Activated naive CD8-positive, alpha-beta T cell treated with anti-CD3 and anti-CD28 coated beads, Interleukin-2, amount 10 ng/mL, durations not matched to agents 7 days and 5 days (primary cell): ENCODE measurements around the gene GPR63. TPM values are rescaled to one million over a fixed set of nuclear protein-coding genes. Genes with fewer than 3 reads are reported as not detected.

Experiments
- ATAC-seq: fragments of 150-1000 bp; cut with Tn5 transposase; one replicate; pipeline ENCODE4 v1.10.0; 2021; ENCODE audit warnings: low read depth, moderate library complexity
- POLR2A ChIA-PET: fragments of 350-600 bp; sonication (Branson Sonifier 250); formaldehyde crosslinking; loops from one replicate; lab custom pipeline; 2021; ENCODE audit warnings: antibody characterized with exemption; lab: Charles Lee
- DNase-seq: peaks from one replicate; pipeline ENCODE4 v3.0.0; 2021
- H3K27ac Mint-ChIP-seq: one replicate; pipeline ENCODE4 v1.8.0; 2022; ENCODE audit warnings: mild to moderate bottlenecking, mixed read lengths
- H3K27me3 Mint-ChIP-seq: one replicate; pipeline ENCODE4 v1.8.0; 2022; ENCODE audit warnings: mild to moderate bottlenecking, moderate library complexity, mixed read lengths
- H3K36me3 Mint-ChIP-seq: one replicate; pipeline ENCODE4 v1.8.0; 2021; ENCODE audit warnings: mild to moderate bottlenecking, mixed read lengths
- H3K4me1 Mint-ChIP-seq: one replicate; pipeline ENCODE4 v1.8.0; 2021; ENCODE audit warnings: mixed read lengths
- H3K4me3 Mint-ChIP-seq: one replicate; pipeline ENCODE4 v1.8.0; 2022; ENCODE audit warnings: mild to moderate bottlenecking, moderate library complexity, mixed read lengths
- H3K9me3 Mint-ChIP-seq: one replicate; pipeline ENCODE4 v1.8.0; 2021; ENCODE audit warnings: mixed read lengths
- total RNA-seq, 2 experiments: library from RNA; stranded (reverse); gene quantifications; one replicate each; pipeline ENCODE4 v1.2.3, GENCODE V29; 2021

GPR63 gene
- total RNA-seq, 2 experiments from 2014 or later, result 1.1 to 1.4 TPM

DNA sequence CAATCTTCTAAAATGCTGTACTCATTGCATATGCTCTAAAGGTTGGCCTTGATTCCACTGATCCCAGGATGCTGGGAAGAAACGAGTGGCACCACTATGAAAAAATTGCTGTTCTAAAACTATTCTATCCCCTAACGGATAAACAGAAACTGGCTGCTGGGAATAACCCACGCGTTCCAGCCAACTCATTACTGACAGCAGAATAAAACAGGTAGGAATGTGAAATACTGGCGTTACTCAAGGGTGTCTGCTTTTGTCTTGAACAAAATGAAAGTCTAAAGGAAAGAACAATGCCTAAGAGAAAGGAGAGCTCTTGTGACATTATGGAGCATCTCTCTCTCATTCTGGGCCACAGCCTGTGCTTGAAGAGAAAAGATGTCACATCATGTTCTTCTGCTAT is 26.1 kb downstream of the GPR63 start:
- DNase-seq, result no peak
- Mint-ChIP-seq H3K4me3 (no peak overlapping the region), H3K27ac (no peak overlapping the region), H3K27me3 (peaks cover 9% of the 10 kb centered on the region), H3K36me3 (no peaks in the 10 kb centered on the region), H3K4me1 (peaks cover 2% of the 10 kb centered on the region), H3K9me3 (no peaks in the 10 kb centered on the region)
- no peak for ATAC-seq
- POLR2A ChIA-PET, result no interaction called here

- H3K4me1 Mint-ChIP-seq, result peaks cover 2% of the 10 kb centered on the region
- H3K27ac Mint-ChIP-seq, result no peak overlapping the region
- H3K36me3 Mint-ChIP-seq, result no peaks in the 10 kb centered on the region
- ATAC-seq (no peak), DNase-seq (no peak)
- POLR2A ChIA-PET, result no interaction called here
- no peak overlapping the region for H3K4me3 Mint-ChIP-seq
- H3K27me3 Mint-ChIP-seq, result peaks cover 3% of the 10 kb centered on the region
- H3K9me3 Mint-ChIP-seq, result no peaks in the 10 kb centered on the region
Observed at GRCh38 chr6:96809119-96809518, 28.2 kb downstream of the GPR63 start.

DNA sequence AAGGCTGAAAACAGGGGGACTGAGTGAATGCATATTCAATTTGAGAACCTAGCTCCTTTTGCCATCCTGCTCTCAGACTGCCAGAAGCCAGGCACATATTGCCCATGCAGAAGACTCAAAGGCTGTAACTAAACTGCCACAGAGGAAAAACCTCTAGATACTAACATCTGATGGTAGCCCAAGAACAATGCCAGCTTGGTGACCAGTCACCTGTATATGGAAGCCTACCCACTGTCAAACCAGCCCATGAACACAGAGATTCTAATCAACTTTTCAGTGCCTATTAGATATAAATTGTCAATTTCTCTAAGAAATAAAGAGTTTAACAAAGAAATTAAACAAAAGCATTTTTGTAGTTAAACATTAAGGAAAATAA is 34.2 kb downstream of the GPR63 start:
- no peak overlapping the region for H3K4me3 Mint-ChIP-seq
- no peak overlapping the region for H3K27ac Mint-ChIP-seq
- H3K27me3 Mint-ChIP-seq, result peaks cover 6% of the 10 kb centered on the region
- H3K4me1 Mint-ChIP-seq, result no peaks in the 10 kb centered on the region
- DNase-seq, result no peak
- no peaks in the 10 kb centered on the region for H3K9me3 Mint-ChIP-seq
- H3K36me3 Mint-ChIP-seq, result no peaks in the 10 kb centered on the region
- ATAC-seq, result no peak
- POLR2A ChIA-PET, result no interaction called here

DNA sequence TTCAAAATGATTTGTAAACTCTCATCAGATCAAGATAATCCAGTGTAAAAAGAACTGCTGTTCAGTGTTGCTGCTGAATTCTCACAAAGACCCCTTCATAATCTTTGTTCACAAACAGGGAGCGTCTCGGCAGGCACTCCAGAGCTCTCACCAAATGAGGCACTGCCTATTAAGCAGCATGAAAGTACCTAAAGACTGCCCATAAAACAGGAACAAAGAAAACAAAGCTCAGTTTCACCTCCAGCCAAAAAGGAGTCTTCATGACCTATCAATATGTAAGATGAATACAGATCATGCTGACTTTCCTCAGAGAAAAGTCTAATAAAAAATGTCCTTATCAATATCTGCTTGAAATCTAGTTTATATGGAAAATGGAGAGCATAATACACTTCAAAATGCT is 41.8 kb downstream of the GPR63 start:
- no peak overlapping the region for H3K4me3 Mint-ChIP-seq
- ATAC-seq, result no peak
- DNase-seq, result no peak
- no peaks in the 10 kb centered on the region for H3K27me3 Mint-ChIP-seq
- H3K4me1 Mint-ChIP-seq, result no peaks in the 10 kb centered on the region
- POLR2A ChIA-PET, result no interaction called here
- H3K36me3 Mint-ChIP-seq, result no peaks in the 10 kb centered on the region
- no peaks in the 10 kb centered on the region for H3K9me3 Mint-ChIP-seq
- H3K27ac Mint-ChIP-seq, result no peak overlapping the region

DNA sequence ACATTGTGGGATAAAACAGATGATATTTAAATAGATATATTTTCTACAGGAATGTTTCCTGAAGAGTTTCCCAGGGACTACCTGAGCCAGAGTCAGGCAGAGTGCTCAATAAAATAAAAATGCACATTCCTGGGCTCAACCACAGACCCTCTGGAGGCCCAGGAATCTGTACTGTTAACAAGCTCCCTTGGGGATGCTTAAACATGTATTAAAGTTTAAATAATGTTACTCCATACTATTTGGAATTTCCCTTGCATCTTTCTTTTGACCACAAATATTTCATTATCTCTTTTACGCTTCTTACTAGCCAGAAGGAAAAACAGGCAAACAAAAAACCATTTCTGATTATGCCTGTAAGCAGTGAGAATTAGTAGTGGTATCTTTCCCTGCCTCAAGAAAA is 42.3 kb downstream of the GPR63 start:
- Mint-ChIP-seq H3K9me3 (peaks cover 2% of the 10 kb centered on the region), H3K4me1 (no peaks in the 10 kb centered on the region), H3K27ac (no peak overlapping the region), H3K4me3 (no peak overlapping the region), H3K36me3 (no peaks in the 10 kb centered on the region), H3K27me3 (no peaks in the 10 kb centered on the region)
- POLR2A ChIA-PET, result no interaction called here
- ATAC-seq, result no peak
- DNase-seq, result no peak

DNA sequence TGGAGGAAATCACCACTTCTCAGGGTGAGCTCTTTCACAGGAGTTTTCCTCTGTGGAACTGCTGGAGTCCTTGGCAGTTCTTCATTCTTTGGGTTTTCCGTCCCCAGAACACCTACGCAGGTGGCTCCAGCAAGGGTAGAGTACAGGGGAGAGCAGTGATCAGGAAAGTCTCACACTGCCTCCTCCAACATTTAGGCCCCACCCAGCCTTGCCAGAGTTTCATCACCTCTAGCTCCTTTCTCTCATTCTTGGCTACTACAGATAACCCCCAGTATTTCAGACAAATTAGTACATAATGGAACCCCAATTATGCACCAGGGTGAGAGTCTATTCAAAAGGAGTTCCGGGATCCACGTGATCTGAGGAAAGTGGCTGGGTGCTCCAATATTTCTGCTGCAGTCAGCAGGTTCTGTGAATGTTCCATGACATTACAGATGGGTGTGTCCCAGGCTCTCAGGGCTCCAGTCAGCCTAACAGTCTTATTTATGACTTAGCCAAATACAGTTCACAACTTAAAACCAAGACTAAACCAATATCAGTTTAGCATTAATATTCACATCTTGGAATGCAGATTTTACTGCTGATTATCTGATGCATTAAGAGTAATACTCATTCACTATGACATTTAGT is 44.6 kb downstream of the GPR63 start:
- Mint-ChIP-seq H3K36me3 (no peaks in the 10 kb centered on the region), H3K27me3 (no peaks in the 10 kb centered on the region), H3K9me3 (peaks cover 2% of the 10 kb centered on the region), H3K27ac (no peak overlapping the region), H3K4me1 (no peaks in the 10 kb centered on the region), H3K4me3 (no peak overlapping the region)
- POLR2A ChIA-PET, result no interaction called here
- ATAC-seq (no peak), DNase-seq (no peak)

GRCh38 chr6:96789871-96790270 is 47.4 kb downstream of the GPR63 start:
- no peak for DNase-seq
- POLR2A ChIA-PET, result no interaction called here
- Mint-ChIP-seq H3K4me3 (no peak overlapping the region), H3K9me3 (peaks cover 2% of the 10 kb centered on the region), H3K27me3 (no peaks in the 10 kb centered on the region), H3K36me3 (no peaks in the 10 kb centered on the region), H3K4me1 (no peaks in the 10 kb centered on the region), H3K27ac (no peak overlapping the region)
- no peak for ATAC-seq

DNA sequence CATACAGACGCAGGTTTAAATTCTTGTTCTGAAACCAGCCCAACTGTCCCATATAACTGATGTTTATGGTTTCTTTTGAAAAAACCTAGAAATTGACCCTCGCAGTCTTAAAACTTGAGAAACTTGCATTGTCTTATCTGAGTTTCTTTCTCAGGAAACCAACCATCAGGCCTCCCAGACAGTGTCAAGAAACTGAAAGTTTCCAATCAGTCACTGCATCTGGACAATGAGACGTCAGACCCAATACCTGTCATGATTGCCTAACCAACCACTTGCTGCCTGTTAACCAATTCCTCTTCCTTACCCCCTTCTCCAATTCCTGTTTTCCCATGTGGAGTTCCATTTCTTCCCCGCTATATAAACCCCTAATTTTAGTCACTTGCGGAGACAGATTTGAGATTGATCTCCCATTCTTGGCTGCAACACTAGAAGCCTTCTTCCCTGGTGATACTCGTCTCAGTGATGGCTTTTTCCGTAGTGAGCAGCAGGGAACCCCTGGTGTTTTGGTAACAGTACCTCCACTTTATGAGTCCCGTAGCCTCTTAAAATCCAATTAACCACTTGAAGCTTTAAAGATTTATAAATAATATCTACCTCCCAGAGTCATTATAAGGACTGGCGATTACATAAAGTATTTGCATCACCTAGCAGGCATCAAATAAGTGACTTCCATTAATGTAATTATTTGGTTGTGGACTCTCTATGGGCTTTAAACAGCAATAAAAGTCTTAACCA is 49.3 kb downstream of the GPR63 start:
- no peak for ATAC-seq
- H3K4me3 Mint-ChIP-seq, result no peak overlapping the region
- no peaks in the 10 kb centered on the region for H3K36me3 Mint-ChIP-seq
- H3K4me1 Mint-ChIP-seq, result no peaks in the 10 kb centered on the region
- peaks cover 2% of the 10 kb centered on the region for H3K9me3 Mint-ChIP-seq
- H3K27ac Mint-ChIP-seq, result no peak overlapping the region
- H3K27me3 Mint-ChIP-seq, result peaks cover 3% of the 10 kb centered on the region
- POLR2A ChIA-PET, result no interaction called here
- DNase-seq, result no peak

DNA sequence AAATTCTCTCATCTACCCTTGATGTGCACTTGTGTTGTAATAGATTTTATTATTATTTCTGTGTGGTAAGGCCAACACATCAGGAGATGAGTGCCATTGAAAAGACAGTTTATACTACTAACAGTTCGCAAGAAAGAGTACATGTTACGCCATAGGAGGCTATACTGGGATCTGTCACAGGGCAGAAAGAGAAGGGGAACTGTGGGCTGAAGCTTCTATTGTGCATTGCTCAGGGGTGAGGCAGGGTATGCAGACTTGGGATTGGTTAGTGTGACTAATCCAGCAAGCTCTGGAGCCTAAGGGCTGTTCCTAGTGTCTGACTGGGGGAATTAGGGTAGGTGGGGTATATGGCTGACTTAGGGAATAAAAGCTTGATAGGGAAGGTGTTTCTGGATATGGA is 50.9 kb downstream of the GPR63 start:
- no peak overlapping the region for H3K4me3 Mint-ChIP-seq
- peaks cover 2% of the 10 kb centered on the region for H3K9me3 Mint-ChIP-seq
- no peaks in the 10 kb centered on the region for H3K4me1 Mint-ChIP-seq
- DNase-seq (no peak), ATAC-seq (no peak)
- peaks cover 3% of the 10 kb centered on the region for H3K27me3 Mint-ChIP-seq
- POLR2A ChIA-PET, result no interaction called here
- H3K36me3 Mint-ChIP-seq, result no peaks in the 10 kb centered on the region
- no peak overlapping the region for H3K27ac Mint-ChIP-seq

DNA sequence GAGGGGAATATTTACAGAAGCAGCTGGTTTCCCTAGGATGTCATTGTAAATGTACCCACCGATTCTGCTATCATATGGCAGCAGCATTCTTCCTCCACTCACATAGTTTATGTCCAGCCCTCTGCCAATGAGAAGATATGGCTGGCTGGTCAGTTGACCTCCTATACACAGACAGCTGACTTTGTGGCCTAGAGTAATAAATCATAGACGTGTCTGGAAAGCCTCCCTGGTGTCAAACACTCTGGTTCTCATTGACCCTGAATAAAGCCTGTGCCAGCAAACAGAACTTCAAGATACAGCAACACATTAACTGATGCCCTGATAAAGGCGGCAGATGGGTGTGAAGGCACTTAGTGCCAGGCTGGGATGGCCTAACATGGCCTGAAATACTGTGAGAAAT is 52.6 kb downstream of the GPR63 start:
- POLR2A ChIA-PET, result no interaction called here
- H3K36me3 Mint-ChIP-seq, result no peaks in the 10 kb centered on the region
- no peaks in the 10 kb centered on the region for H3K4me1 Mint-ChIP-seq
- H3K4me3 Mint-ChIP-seq, result no peak overlapping the region
- H3K27ac Mint-ChIP-seq, result no peak overlapping the region
- H3K9me3 Mint-ChIP-seq, result no peaks in the 10 kb centered on the region
- no peak for DNase-seq
- no peak for ATAC-seq
- H3K27me3 Mint-ChIP-seq, result peaks cover 3% of the 10 kb centered on the region

DNA sequence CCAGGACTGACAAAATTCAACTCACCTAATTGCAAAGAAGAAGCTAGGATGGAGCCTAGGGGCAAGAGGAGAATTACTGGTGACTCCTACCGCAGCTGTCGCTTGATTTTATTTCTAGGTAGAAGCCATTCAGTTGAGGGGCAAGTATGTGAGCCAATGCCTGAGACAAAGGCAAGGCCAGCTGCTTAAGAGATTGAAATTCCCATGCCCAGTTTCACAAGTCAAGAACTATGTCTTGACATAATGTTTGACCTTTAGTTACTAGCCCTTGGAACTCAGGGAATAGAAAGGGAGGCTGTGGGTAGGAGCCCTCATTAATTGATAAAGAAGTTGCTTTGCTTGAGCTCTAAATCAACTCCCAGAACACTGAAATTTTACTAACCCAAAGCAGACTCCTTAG is 54.0 kb downstream of the GPR63 start:
- H3K36me3 Mint-ChIP-seq, result no peaks in the 10 kb centered on the region
- DNase-seq (no peak), ATAC-seq (no peak)
- POLR2A ChIA-PET, result no interaction called here
- H3K4me1 Mint-ChIP-seq, result no peaks in the 10 kb centered on the region
- no peak overlapping the region for H3K27ac Mint-ChIP-seq
- H3K27me3 Mint-ChIP-seq, result peaks cover 7% of the 10 kb centered on the region
- H3K4me3 Mint-ChIP-seq, result no peak overlapping the region
- no peaks in the 10 kb centered on the region for H3K9me3 Mint-ChIP-seq

DNA sequence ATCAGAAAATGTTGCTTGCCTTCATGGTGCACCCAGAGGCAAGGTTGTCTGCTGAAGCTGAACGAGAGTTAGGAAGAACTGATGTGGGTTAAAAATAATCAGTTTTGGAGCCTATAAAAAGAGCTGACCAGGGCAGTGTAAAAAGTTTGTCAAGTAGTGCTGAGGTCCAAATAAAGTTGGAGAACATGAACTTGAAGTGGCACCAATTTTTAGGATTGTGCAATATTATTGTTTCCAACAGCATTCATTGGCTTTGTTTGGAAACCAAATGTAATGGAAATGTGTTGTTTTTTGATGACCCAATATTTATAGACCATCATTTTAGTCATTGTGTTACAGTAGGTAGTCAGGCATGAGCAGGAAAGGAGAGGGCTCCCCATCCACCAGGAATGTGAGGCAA is 55.7 kb downstream of the GPR63 start:
- Mint-ChIP-seq H3K27ac (no peak overlapping the region), H3K4me1 (no peaks in the 10 kb centered on the region), H3K9me3 (no peaks in the 10 kb centered on the region), H3K36me3 (no peaks in the 10 kb centered on the region), H3K27me3 (peaks cover 9% of the 10 kb centered on the region), H3K4me3 (no peak overlapping the region)
- DNase-seq, result no peak
- ATAC-seq, result no peak
- POLR2A ChIA-PET, result no interaction called here

- DNase-seq, result no peak
- Mint-ChIP-seq H3K9me3 (no peaks in the 10 kb centered on the region), H3K36me3 (no peaks in the 10 kb centered on the region), H3K27me3 (peaks cover 6% of the 10 kb centered on the region), H3K4me1 (no peaks in the 10 kb centered on the region), H3K27ac (no peak overlapping the region), H3K4me3 (no peak overlapping the region)
- POLR2A ChIA-PET, result no interaction called here
- no peak for ATAC-seq
Observed at GRCh38 chr6:96777113-96777512, 60.2 kb downstream of the GPR63 start.

- Mint-ChIP-seq H3K4me1 (no peaks in the 10 kb centered on the region), H3K36me3 (no peaks in the 10 kb centered on the region), H3K27me3 (peaks cover 11% of the 10 kb centered on the region), H3K4me3 (no peak overlapping the region), H3K9me3 (no peaks in the 10 kb centered on the region), H3K27ac (no peak overlapping the region)
- ATAC-seq (no peak), DNase-seq (no peak)
- POLR2A ChIA-PET, result no interaction called here
Observed at GRCh38 chr6:96775727-96776400, 61.4 kb downstream of the GPR63 start.
